Limb (tissue), 2 donors: Measurements from ENCODE around the gene DNASE2B.

Experiments
- DNase-seq, 2 donors: peaks; one replicate each; pipeline ENCODE4 v3.0.0-alpha.2; 2016; ENCODE audit errors: extremely low spot score in 2 of 2

Gene DNASE2B

GRCh38 chr1:84398175-84399155, at the start of gene DNASE2B:
DNASE2B (plus strand) TSS chr1:84398484; CDS start chr1:84398565, 81 bp downstream.
- no peak for DNase-seq

- no peak for DNase-seq
Observed at GRCh38 chr1:84348759-84349158, 49.5 kb upstream of the DNASE2B start.

GRCh38 chr1:84350104-84350503, 48.2 kb upstream of the DNASE2B start:
- no peak for DNase-seq

GRCh38 chr1:84350550-84350949, 47.7 kb upstream of the DNASE2B start:
- no peak for DNase-seq

- DNase-seq, result no peak
Observed at GRCh38 chr1:84352298-84353106, 45.8 kb upstream of the DNASE2B start.

GRCh38 chr1:84353695-84354094, 44.6 kb upstream of the DNASE2B start:
- no peak for DNase-seq

GRCh38 chr1:84355556-84355955, 42.7 kb upstream of the DNASE2B start:
- DNase-seq, result no peak

GRCh38 chr1:84356881-84357280, 41.4 kb upstream of the DNASE2B start:
- DNase-seq, result no peak

- no peak for DNase-seq
Observed at GRCh38 chr1:84358695-84359094, 39.6 kb upstream of the DNASE2B start.

- no peak for DNase-seq
Observed at GRCh38 chr1:84360316-84360715, 38.0 kb upstream of the DNASE2B start.

- no peak for DNase-seq
Observed at GRCh38 chr1:84361796-84362195, 36.5 kb upstream of the DNASE2B start.

- DNase-seq, result no peak
Observed at GRCh38 chr1:84363019-84363418, 35.3 kb upstream of the DNASE2B start.

GRCh38 chr1:84363622-84364021, 34.7 kb upstream of the DNASE2B start:
- no peak for DNase-seq

- no peak for DNase-seq
Observed at GRCh38 chr1:84365225-84366221, 32.8 kb upstream of the DNASE2B start.

GRCh38 chr1:84366786-84367185, 31.5 kb upstream of the DNASE2B start:
- no peak for DNase-seq

- no peak for DNase-seq
Observed at GRCh38 chr1:84367219-84367618, 31.1 kb upstream of the DNASE2B start.

- no peak for DNase-seq
Observed at GRCh38 chr1:84368441-84368840, 29.8 kb upstream of the DNASE2B start.

GRCh38 chr1:84370266-84370665, 28.0 kb upstream of the DNASE2B start:
- DNase-seq, result no peak

GRCh38 chr1:84370831-84371394, 27.4 kb upstream of the DNASE2B start:
- DNase-seq, result no peak

GRCh38 chr1:84373436-84374141, 24.7 kb upstream of the DNASE2B start:
- DNase-seq, result no peak
